HG02943 (cell line): Measurements from ENCODE around the gene STIP1.

Experiments
- ATAC-seq: cut with Tn5 transposase; IDR thresholded peaks from one replicate; pipeline ENCODE4 v1.9.1; 2021; ENCODE audit warnings: mild to moderate bottlenecking, low read depth, moderate library complexity; ENCODE audit not compliant: unreplicated experiment

STIP1 gene

GRCh38 chr11:64185693-64186491 is at the start of gene STIP1:
Gene STIP1, plus strand, starts transcription at chr11:64186171. Its CDS starts 91 bp downstream, at chr11:64186262.
- peak; percentile 92 for ATAC-seq

DNA sequence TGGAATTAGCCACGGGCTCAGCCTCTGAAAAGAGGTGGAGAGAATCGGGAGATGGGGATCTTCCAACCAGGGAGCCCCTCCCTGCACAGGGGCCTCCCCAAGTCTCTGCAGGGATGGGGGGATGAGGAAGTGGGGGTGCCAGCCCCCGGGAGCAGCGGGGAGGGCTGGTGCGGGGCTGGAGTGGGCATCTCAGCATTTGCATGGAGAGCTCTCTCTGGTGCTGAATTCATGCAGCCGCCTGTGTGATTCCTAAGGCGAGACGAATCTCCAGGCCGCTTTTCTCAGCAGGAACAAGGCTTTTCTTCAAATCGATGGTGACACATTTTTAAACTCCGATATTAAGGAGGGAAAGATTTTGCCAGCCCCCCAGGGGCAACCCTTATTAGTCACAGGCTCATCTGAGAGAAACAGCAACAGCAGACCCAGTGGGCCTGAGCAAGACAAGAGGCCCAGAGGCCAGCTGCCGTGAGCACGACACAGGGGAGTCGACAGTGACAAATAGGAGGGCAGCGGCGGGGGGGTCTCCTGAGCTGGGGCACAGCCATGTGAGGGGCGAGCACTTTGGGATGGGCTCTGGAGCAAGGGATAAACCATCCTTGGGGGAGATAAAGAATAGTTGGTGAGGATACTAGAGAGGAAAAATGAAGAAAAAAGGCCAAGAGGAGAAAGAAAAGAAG is 49.1 kb upstream of the STIP1 start:
- ATAC-seq = no peak

DNA sequence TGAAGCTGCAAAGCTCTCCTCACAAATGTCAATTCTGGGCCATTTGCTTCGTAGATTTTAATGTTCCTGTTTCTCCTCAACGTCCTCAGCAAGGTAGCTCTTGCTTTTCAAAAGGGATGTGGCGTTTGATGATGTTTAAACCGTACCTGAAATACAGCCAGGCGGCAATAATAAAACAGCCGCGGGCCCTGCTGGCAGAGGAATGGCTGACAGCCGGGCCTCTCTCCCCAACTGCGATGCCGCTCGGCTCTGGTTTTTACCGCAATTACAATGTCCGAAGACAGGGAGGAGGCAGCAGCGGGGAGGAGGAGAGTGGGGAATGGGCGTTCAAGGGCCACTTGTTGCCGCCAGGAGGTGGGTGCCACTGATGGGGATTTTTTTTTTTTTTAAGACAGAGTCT is 47.6 kb upstream of the STIP1 start:
- ATAC-seq = no peak

- ATAC-seq = no peak
Measured at GRCh38 chr11:64139049-64139448, 46.9 kb upstream of the STIP1 start.

DNA sequence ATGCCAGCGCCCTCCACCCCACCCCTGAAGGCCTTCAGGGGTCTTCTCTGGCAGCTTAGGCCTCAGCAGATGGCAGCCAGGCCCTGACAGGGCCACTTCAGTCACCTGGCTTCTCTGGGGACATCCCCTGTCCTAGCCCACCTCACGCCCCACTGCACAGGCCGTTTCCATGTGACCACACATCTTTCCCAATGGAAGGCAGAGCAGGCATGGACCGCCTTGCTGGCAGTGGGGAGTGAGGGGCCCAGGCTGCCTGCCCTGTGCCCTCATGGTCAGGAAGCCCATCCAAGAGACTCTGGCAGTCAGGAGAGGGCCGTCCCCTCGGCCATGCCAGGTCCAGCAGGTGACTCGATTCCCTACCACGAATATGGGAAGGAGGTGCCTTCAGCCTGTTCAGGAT is 45.9 kb upstream of the STIP1 start:
- ATAC-seq = no peak

GRCh38 chr11:64141081-64141783 is 44.7 kb upstream of the STIP1 start:
- ATAC-seq = no peak

DNA sequence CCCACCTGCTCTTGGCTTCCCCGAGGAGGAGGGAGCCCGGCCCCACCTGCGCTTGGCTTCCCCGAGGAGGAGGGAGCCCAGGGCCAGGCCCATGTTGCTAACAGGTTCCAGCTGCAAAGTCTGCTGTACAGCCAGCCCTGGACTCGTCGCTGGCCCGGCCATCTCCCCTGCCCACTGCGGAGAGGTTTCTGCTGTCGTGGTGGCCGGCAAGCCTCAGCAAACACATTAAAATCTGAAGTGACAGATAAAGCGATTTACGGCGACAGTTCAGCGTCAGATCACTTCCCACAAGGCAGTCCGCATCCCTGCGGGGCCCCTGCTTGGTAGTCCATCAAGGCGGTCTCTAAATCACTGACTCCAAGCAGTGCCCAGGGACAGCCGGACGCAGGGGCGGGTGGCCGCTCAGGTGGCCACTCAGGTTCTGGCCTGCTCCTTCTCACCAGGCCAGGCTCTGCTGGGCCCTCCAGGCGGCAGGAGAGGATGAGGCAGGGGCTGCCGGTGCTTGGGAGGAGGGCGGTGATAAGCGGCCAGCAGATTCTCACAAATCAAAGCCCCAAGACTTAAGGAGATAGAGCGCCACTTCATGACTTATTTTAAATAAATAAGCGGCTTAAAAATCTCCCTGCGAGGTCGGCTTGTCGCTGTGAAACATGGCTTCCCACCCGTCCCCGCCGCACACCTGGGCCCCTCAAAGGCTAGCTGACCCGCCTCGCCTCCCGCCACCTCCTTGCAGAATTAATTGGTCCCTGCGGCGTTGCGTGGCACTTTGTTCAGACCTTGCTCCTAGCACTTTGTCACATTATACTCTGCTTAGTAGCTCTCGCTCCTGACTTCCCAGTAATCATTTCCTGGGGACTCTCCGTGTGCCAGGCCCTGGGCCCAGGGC is 41.1 kb upstream of the STIP1 start:
- ATAC-seq = no peak

GRCh38 chr11:64146036-64146955 is 39.7 kb upstream of the STIP1 start:
- ATAC-seq = no peak

GRCh38 chr11:64148226-64148916 is 37.6 kb upstream of the STIP1 start:
- no peak for ATAC-seq

GRCh38 chr11:64148917-64149617 is 36.9 kb upstream of the STIP1 start:
- ATAC-seq = no peak

DNA sequence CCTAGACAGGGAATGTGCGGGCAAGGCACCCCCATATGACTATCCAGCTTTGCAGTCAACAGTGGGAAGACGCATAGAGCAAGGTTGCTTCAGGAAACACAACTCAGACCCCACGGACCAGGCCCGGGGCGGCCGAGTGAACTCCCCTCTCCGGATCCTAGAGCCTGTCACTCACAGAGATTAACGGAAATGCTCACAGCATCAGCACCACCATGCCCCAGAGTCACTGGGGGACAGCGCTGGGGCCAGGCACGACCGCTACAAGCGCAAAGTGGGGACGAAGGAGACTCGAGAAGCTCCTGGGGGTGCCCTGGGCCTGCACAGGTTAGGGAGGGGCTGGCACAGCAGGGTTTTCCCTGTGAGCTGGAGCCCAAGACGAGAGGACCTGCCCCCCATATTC is 35.9 kb upstream of the STIP1 start:
- no peak for ATAC-seq

DNA sequence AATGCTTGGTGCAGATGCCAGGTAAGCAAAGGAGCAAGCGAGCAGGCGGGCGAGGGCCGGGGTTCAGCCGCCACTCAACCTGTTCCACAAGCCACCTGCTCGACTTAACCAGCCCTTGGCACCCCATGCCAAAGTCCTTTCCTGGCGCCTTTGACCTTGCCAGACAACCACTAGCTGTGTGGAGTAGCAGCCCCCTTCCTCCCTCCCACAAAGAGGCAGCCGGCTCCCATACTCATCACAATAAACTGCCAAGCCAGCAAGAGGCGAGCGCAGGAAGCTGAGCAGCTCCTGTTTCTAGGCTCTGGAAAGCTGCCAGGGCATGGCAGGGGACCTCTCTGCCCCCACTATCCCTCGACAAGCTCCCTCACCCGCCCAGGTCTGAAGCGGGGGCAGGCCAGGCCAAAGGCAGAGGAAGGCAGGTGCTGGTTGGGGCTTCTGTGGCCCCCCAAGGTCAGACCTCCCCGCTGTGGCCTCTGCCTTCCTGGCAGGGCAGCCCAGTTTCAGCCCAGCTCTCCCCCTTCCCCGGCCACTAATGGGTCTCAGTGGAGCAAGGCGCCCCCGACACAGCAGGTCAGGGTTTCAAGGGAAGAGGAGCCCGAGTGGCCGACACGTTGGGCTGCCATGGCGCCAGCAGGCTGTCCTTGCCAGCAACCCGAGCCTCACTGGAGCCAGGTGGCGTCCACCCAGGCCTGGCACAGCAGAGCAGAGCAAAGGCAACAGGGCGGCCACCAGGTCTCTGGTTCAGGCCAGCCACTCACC is 35.3 kb upstream of the STIP1 start:
- ATAC-seq = no peak

GRCh38 chr11:64151337-64151736 is 34.6 kb upstream of the STIP1 start:
- no peak for ATAC-seq

GRCh38 chr11:64152841-64153691 is 32.9 kb upstream of the STIP1 start:
- ATAC-seq = no peak

GRCh38 chr11:64153812-64154211 is 32.2 kb upstream of the STIP1 start:
- no peak for ATAC-seq

- no peak for ATAC-seq
Measured at GRCh38 chr11:64156235-64157011, 29.5 kb upstream of the STIP1 start.
